Measurements from ENCODE around the gene KSR1.
A peak's percentile ranks its signal among the peaks of the same experiment; 100 is the strongest.

KSR1 gene

DNA sequence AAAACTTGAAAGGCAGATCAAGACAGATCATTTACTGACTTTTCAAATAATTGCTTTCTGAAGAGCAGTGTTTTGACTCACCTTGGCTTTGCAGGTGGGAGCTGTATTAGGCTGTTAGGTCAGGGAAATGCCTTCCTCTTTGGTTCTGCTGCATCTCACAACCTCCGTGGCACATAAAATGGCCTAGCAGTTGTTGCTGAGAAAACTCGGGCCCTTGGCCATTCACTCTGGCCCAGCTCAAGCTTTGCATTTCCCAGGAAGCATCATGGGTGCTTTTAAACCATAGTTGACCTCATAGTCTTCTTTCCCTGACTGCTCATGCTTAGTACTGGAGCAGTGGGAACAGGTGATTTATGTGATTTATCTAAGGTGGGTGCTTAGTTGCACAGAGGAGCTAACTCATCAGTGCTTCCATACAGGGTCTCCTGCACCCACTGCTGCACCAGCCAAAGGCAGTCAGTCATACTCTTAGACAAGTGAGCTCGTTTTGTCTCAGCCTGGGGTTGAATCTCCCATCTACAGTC is 83.6 kb downstream of the KSR1 start:
- DNase-seq = no peak

DNA sequence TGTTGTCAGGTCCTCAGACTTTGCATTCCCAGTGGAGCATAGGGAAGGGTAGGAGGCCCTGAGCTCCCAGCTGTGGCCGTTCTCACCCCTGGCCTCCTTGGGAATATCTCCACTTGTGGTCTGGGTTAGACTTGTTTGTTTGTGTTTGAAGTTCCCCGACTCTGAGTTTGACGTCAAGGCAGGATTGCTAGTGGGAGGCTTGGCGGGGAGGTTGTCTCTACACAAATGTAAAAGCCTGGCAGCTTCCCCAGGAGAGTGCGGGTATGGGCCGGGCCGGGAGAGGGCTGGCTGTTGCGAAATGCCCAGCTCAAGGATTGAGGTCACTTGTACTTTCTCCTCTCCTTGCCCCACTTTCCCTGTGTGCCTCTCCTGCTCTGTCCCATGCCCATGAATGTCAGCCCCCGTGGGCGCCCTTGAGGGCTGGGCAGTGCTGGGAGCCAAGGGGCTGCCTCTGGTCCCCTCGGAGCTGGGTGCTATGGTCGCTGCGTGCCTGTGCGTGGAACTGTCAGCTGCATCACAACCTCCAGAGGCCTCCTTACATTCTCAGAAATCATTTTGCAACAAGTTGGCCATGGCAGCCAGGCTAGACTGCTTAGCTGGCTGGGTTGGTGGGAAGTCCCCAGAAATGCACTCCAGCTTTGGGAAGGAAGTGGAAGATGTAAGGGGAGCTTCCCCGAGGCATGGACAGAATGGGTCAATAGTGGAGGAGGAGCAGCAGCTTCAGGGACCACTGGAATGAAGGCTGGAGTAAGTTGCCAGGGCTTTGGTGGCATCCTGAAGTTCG is 84.3 kb downstream of the KSR1 start:
- DNase-seq = no peak

GRCh38 chr17:27541301-27542023 is 85.2 kb downstream of the KSR1 start:
- no peak for DNase-seq

- no peak for DNase-seq
These were observed 86.7 kb downstream of the KSR1 start for GRCh38 chr17:27542841-27543463.

DNA sequence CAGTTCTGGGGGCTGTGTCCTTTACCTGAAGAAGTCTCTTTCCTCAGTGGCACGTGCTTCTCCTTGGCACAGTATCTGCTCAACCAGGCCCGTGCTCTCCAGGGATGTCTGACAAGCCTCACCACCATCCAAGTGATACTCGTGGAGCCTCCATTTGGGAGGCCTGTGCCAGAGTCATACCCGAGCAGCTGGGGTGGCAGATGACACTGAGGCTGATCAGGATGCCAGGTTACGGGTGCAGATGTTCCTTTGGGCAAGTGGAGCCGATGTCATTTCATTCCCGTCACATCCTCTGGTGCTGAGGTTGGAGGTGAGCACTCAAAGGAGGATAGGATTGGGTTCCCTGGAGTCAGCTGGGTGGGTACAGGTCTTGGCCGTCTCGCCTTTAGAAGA is 87.2 kb downstream of the KSR1 start:
- DNase-seq = no peak

DNA sequence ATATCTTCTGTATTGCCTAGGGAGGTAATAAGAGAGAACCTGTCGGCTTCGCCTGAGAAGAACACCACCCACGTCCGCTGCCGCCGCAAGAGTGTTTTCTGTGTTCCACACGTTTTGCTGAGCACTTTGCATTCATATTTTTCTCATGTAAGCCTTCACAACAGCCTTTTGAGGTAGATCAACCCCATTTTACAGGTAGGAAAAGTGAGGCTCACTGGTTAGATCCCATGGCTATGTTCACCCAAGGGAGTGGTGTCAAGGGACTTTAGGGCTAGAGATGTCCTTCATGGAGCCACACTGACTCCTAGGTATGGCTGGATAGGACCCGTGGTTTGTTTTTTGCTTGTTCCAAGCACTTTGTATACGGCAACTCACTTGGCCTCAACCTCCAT is 87.7 kb downstream of the KSR1 start:
- DNase-seq = no peak

GRCh38 chr17:27544350-27545131 is 88.3 kb downstream of the KSR1 start:
- DNase-seq = peak; percentile 40 to 53

- no peak for DNase-seq
These were observed 89.4 kb downstream of the KSR1 start for GRCh38 chr17:27545562-27546229.

GRCh38 chr17:27546624-27547300 is 90.5 kb downstream of the KSR1 start:
- DNase-seq = no peak

- DNase-seq = no peak
These were observed 91.0 kb downstream of the KSR1 start for GRCh38 chr17:27547301-27547683.

DNA sequence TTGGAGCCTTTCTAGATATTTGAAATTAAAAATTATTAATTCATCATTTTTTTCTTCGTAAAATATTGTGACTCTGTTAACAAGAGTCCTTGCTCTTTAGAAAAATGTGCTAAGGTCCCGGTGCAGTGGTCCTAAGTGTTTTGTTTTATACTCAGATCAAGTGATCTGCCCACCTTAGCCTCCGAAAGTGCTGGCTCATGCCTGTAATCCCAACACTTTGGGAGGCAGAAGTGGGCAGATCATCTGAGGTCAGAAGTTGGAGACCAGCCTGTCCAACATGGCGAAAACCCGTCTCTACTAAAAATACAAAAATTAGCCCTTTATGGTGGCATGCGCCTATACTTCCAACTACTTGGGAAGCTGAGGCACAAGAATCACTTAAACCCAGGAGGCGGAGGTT is 92.1 kb downstream of the KSR1 start:
- no peak for DNase-seq

DNA sequence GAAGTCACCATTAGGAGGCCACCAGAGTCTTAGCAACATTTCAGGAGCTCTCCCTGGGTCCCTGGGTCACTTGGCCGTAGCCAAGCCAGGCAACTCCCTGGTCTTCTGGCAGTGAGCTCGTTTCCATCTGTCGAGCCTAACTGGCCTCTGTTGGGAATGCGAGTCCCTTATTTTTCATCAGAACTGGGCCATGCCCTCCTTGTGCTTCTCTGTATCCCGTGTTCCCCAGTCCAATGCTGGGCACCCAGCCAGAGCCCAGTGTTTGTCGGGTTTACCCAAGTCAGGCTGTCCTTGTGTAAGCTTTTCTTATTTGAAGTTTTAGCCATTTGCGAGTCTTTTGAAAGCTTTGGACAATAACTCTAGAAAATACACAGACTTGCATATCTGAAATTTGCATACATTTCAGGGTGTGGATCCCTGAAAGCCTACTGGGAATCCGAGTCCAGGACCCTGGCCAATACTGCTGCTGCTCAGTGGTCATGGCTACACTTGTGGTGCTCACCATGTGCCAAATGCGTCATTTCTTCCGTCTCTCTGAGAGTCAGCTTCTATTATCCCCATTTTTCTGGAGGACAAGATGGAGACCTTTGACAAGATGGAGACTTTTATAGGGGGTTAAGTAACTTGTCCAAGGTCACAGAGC is 93.1 kb downstream of the KSR1 start:
- DNase-seq = no peak

GRCh38 chr17:27550291-27550930 is 94.2 kb downstream of the KSR1 start:
- no peak for DNase-seq

GRCh38 chr17:27550974-27551505 is 94.8 kb downstream of the KSR1 start:
- DNase-seq = no peak

- DNase-seq = no peak
These were observed 95.5 kb downstream of the KSR1 start for GRCh38 chr17:27551701-27552248.

DNA sequence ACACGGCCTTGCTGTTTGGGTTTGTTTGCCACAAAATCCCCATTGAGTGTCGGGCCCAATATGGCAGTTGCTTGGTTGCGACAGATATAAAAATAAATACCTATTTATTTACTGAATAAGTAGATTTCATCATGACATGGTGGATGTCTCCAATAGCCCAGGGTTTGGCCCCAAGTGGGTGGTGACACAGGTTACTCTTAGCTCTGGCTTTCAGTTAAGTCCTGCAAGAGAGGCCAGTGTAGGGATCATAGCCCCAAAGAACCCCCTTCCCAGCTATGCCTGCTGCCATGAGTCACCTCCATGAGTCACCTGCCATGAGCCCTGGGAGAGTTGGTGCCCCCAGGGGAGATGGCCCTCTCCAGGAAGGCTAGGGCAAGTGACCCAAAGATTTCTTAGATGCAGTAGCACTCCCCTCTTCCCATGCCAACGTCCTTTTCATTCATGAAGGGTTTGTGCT is 96.1 kb downstream of the KSR1 start:
- no peak for DNase-seq

DNA sequence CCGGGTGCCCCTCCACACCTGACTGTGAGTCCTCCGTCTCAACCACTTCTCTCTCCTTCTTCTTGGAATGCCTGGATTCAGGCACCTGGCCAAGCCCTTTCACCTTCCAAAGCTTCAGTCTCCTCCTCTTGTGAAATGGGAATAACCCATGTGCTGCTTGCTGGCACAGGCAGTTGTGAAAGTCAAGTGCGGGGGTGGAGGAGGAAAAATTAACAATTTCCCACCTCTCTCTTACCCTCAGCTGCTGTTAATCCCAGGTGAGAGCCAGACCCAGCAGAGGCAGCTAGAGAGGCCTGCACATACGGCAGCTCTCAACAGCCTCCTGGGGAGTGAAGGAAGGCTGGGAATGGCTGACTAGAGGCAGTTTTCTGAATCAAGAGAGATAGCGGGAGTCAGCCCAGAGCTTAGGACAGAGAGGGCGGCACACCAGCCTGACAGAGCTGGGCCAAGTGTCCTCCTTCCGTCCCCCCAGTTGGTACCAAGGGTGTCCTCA is 96.8 kb downstream of the KSR1 start:
- no peak for DNase-seq

GRCh38 chr17:27554152-27554551 is 97.9 kb downstream of the KSR1 start:
- DNase-seq = no peak

DNA sequence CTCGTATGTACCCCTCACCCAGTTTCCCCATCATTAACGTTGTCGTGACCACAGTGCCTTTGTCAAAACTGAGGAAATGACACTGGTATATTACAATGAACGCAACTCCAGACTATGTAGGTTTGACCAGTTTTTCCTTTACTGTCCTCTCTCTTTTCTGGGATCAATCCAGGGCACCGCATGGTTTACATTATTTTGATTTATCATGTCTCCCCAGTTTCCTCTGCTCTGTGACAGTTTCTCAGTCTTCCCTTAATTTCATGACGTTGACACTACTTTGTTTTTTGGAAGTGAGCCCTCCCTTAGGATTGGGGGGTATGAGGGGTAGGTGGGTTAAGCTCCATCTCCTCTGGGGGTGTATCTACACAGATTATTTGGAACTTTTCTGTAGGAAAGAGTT is 98.7 kb downstream of the KSR1 start:
- DNase-seq = no peak

DNA sequence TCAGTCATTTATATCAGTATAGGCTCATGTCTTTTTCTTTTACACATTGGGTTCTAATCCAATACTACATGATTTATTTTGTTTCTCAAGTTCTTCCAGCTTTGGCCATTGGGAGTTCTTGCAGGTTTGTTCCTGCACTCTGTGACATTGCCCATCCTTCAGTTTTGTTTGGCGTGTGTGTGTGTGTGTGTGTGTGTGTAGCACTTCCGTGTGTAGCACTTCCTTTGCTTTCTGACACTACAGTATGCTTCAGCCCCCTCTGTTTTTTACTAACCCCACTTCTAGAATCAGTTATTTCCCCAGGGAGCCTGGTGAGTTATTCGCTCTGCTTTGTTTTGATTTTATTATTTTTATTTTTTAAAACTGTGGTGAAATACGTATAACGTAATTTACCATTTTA is 99.1 kb downstream of the KSR1 start:
- peak; percentile 5 to 31 for DNase-seq
